Heart left ventricle (tissue), 13 donors: Measurements from ENCODE around the gene FAM124A.

Source experiments
- POLR2A ChIP-seq, 2 donors: fragments of 450-650 bp; IDR thresholded peaks; one replicate each; pipeline ENCODE4 v1.6.1; 2017; ENCODE audit warnings: antibody characterized with exemption in 2 of 2, mild to moderate bottlenecking in 2 of 2, moderate library complexity in 2 of 2
- TF ChIP-seq, protein P1 (sequence below), 12 donors: fragments of 200-600 bp; sonication (generic) in 4 of 12; IDR thresholded peaks; one replicate each; pipeline versions ENCODE4 v1.5.0 to v1.8.0; 2018 to 2022; ENCODE audit warnings: antibody characterized with exemption in 12 of 12, mild to moderate bottlenecking in 5 of 12
- donor health status: ischemic (EF 13 %, LVEDD 7.1; RV severe dilation, severe dysfunction).
- donor health status: DM: no; HTN: yes; CAD: no.
- donor health status: DM: no; HTN: no; CAD: no.
- donor health status: ischemic (EF 25% LVEDD 6.9; RV normal size, moderate dysfunction).
- donor health status: ischemic (EF 25% LVEDD 5.7; RV mildly dilated, moderate dysfunction).
- donor health status: ischemic (EF 35%, LVEDD 5.7; RV mildly dilated, moderate dysfunction).
- donor health status: nonischemic (EF 11% LVEDD 7.7; RV severe dilation, severe dysfunction).
- donor health status: DM: yes; HTN: yes; CAD: no.
- donor health status: PGD.
- donor health status: ischemic (EF 29% LVEDD 5.4; RV normal size, mild dysfunction).
- donor health status: nonischemic (EF 23%, LVEDD 6.1; RV moderate dilation, normal function).

DNA sequence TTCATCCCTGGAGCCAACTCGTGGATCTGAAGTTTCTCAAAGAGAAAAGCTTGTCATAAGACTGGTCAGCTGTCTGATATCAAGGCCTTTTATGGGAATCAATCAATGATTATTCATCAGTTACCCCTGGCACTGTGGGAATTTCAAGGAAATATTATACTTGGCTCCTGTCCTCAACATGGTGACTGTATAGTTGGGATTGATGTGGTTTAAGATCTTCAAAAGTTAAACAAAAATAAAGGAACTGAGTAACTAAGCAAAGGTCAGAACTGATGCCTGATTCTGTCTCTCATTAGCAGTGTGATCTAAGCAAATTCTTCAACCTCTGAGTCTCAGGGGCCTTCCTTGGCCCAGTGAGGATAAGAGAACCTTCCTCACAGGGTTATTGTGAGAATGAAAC is 95.1 kb downstream of the FAM124A start:
- TF ChIP-seq, protein P1, sequence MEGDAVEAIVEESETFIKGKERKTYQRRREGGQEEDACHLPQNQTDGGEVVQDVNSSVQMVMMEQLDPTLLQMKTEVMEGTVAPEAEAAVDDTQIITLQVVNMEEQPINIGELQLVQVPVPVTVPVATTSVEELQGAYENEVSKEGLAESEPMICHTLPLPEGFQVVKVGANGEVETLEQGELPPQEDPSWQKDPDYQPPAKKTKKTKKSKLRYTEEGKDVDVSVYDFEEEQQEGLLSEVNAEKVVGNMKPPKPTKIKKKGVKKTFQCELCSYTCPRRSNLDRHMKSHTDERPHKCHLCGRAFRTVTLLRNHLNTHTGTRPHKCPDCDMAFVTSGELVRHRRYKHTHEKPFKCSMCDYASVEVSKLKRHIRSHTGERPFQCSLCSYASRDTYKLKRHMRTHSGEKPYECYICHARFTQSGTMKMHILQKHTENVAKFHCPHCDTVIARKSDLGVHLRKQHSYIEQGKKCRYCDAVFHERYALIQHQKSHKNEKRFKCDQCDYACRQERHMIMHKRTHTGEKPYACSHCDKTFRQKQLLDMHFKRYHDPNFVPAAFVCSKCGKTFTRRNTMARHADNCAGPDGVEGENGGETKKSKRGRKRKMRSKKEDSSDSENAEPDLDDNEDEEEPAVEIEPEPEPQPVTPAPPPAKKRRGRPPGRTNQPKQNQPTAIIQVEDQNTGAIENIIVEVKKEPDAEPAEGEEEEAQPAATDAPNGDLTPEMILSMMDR (IDR thresholded peaks at IDR 0.05): no peak
- TF ChIP-seq POLR2A (IDR thresholded peaks at IDR 0.05): no peak
